A549 (cell line): ENCODE results near the gene SGIP1. TPM values are rescaled to one million over a fixed set of nuclear protein-coding genes. Genes with fewer than 3 reads are reported as not detected.

Experiments
- ATAC-seq, 2 experiments: fragments of 200-7000 bp in 1 of 2; fragments of >200 bp in 1 of 2; cut with Nextera tagmentation in 1 of 2; cut with Tn5 transposase in 1 of 2; 3 replicates each; pipeline versions ENCODE4 v1.8.0 to v1.9.1; 2018 to 2020; ENCODE audit warnings: mild to moderate bottlenecking in 1 of 2, moderate library complexity in 1 of 2
- CTCF ChIA-PET: fragments of 300-600 bp; sonication (Branson Sonifier 250); formaldehyde crosslinking; extraction: SDS; loops from one replicate; lab custom pipeline; 2021; ENCODE audit warnings: antibody characterized with exemption, inconsistent platforms; lab: Yijun Ruan, JAX
- POLR2A ChIA-PET: fragments of 350-600 bp; formaldehyde crosslinking; extraction: SDS; loops from one replicate; lab custom pipeline; 2021; ENCODE audit warnings: antibody characterized with exemption, inconsistent platforms; lab: Yijun Ruan, JAX
- DNase-seq, 2 experiments: peaks; one replicate each; pipeline versions ENCODE4 v3.0.0 to v3.0.0-alpha.2; 2011 to 2016; ENCODE audit warnings: low read depth in 1 of 2, low spot score in 1 of 2
- FAIRE-seq: peaks from 2 replicates; lab custom pipeline; 2011; peaks lifted over from hg19 to GRCh38; lab: Jason Lieb, UNC
- H3K27ac ChIP-seq, 2 experiments: fragments of >200 bp; sonication (Bioruptor Twin); formaldehyde crosslinking; 3 replicates each; pipeline ENCODE4 v1.5.1; 2016 to 2017
- H3K4me1 ChIP-seq: fragments of >200 bp; sonication (Bioruptor Twin); formaldehyde crosslinking; 3 replicates; pipeline ENCODE4 v1.6.1; 2016
- H3K4me2 ChIP-seq: fragments of >200 bp; sonication (Bioruptor Twin); formaldehyde crosslinking; 3 replicates; pipeline ENCODE4 v1.6.1; 2016
- H3K4me3 ChIP-seq: fragments of >200 bp; sonication (Bioruptor Twin); formaldehyde crosslinking; 3 replicates; pipeline ENCODE4 v1.5.1; 2016
- H3K9me3 ChIP-seq: fragments of >200 bp; sonication (Bioruptor Twin); formaldehyde crosslinking; 3 replicates; pipeline ENCODE4 v1.6.1; 2016
- BHLHE40 ChIP-seq: IDR thresholded peaks from 2 replicates; pipeline ENCODE4 v1.6.1; 2012; ENCODE audit warnings: low read depth, low read length, inconsistent platforms
- CBX2 ChIP-seq: fragments of 200-600 bp; sonication (generic); IDR thresholded peaks from 2 replicates; pipeline ENCODE4 v1.6.1; 2016; ENCODE audit warnings: low read depth, mild to moderate bottlenecking, borderline replicate concordance
- CBX8 ChIP-seq: fragments of 200-600 bp; sonication (generic); IDR thresholded peaks from 2 replicates; pipeline ENCODE4 v1.6.1; 2016
- CHD2 ChIP-seq: fragments of 150-350 bp; IDR thresholded peaks from 2 replicates; pipeline ENCODE4 v1.6.1; 2014; ENCODE audit warnings: low read length; ENCODE audit not compliant: partially characterized antibody
- EHF ChIP-seq: fragments of 250-450 bp; sonication (Bioruptor Pico); IDR thresholded peaks from 2 replicates; pipeline ENCODE4 v1.5.0; 2020; ENCODE audit warnings: mild to moderate bottlenecking
- EP300 ChIP-seq, 2 experiments: fragments of >200 bp; sonication (Bioruptor Twin); formaldehyde crosslinking; IDR thresholded peaks; 2 replicates in 1 of 2; 3 replicates in 1 of 2; pipeline ENCODE4 v1.6.1; 2016 to 2017
- FOSB ChIP-seq: fragments of 250-450 bp; sonication (Bioruptor Pico); IDR thresholded peaks from 2 replicates; pipeline ENCODE4 v1.5.0; 2020; ENCODE audit warnings: mild to moderate bottlenecking, moderate library complexity
- HMGXB4 ChIP-seq: fragments of 250-450 bp; sonication (Bioruptor Pico); IDR thresholded peaks from 2 replicates; pipeline ENCODE4 v1.5.0; 2021; ENCODE audit warnings: mild to moderate bottlenecking, moderate library complexity, borderline replicate concordance
- HOXA7 ChIP-seq: fragments of 250-450 bp; sonication (Bioruptor Pico); IDR thresholded peaks from 2 replicates; pipeline ENCODE4 v1.5.0; 2020; ENCODE audit warnings: mild to moderate bottlenecking, moderate library complexity
- HOXB13 ChIP-seq: fragments of 250-450 bp; sonication (Bioruptor Pico); IDR thresholded peaks from 2 replicates; pipeline ENCODE4 v1.5.0; 2020; ENCODE audit warnings: low read depth, mild to moderate bottlenecking, moderate library complexity
- HOXB5 ChIP-seq: fragments of 250-450 bp; sonication (Bioruptor Pico); IDR thresholded peaks from 2 replicates; pipeline ENCODE4 v1.5.0; 2020; ENCODE audit warnings: mild to moderate bottlenecking, moderate library complexity
- JUN ChIP-seq, 2 experiments: fragments of >200 bp; sonication (Bioruptor Twin); formaldehyde crosslinking; IDR thresholded peaks; 2 replicates in 1 of 2; 3 replicates in 1 of 2; pipeline ENCODE4 v1.6.1; 2016 to 2017
- NFE2L2 ChIP-seq: fragments of 150-350 bp; conservative IDR thresholded peaks from 2 replicates; pipeline ENCODE4 v1.6.1; 2014; ENCODE audit warnings: low read length
- POLR2A ChIP-seq: IDR thresholded peaks from 2 replicates; pipeline ENCODE4 v1.6.1; 2012; ENCODE audit warnings: mild to moderate bottlenecking, low read length
- RAD21 ChIP-seq, 2 experiments: fragments of >200 bp in 1 of 2; sonication (Bioruptor Twin) in 1 of 2; formaldehyde crosslinking in 1 of 2; IDR thresholded peaks in 1 of 2; conservative IDR thresholded peaks in 1 of 2; 2 replicates in 1 of 2; 3 replicates in 1 of 2; pipeline ENCODE4 v1.6.1; 2012 to 2018; ENCODE audit warnings: inconsistent platforms in 1 of 2
- RARB ChIP-seq: fragments of 250-450 bp; sonication (Bioruptor Pico); IDR thresholded peaks from 2 replicates; pipeline ENCODE4 v1.8.0; 2021; ENCODE audit warnings: mild to moderate bottlenecking, moderate library complexity
- RCOR1 ChIP-seq: fragments of 150-350 bp; IDR thresholded peaks from 2 replicates; pipeline ENCODE4 v1.6.1; 2014; ENCODE audit warnings: antibody characterized with exemption, low read length, low read depth
- SMC3 ChIP-seq: fragments of >200 bp; sonication (Bioruptor Twin); formaldehyde crosslinking; IDR thresholded peaks from 3 replicates; pipeline ENCODE4 v1.6.1; 2018; ENCODE audit warnings: inconsistent platforms
- WGBS: methylation state at CpG from one replicate; pipeline ENCODE4 v1.1.6; 2017; ENCODE audit errors: missing lambda C conversion rate; 5-methylcytosine and 5-hydroxymethylcytosine counted together
- polyA plus RNA-seq, 4 experiments: library from polyadenylated mRNA; depleted of rRNA in 3 of 4; stranded (reverse); fragments of >200 nt; fragmentation: RNase III in 1 of 4; extraction: RNeasy Plus Mini Kit Qiagen cat#74134 plus additional on column Dnase treatment in 1 of 4; gene quantifications; 2 replicates in 3 of 4; 3 replicates in 1 of 4; pipeline ENCODE4 v1.2.3, GENCODE V29; 2011 to 2017
- TF ChIP-seq, protein P1 (sequence below): fragments of 200-600 bp; sonication (generic); IDR thresholded peaks from 2 replicates; pipeline ENCODE4 v1.6.1; 2016; ENCODE audit warnings: antibody characterized with exemption, mild to moderate bottlenecking, moderate library complexity
- TF ChIP-seq, protein P2 (sequence below): IDR thresholded peaks from 2 replicates; pipeline ENCODE4 v1.6.1; 2012
- TF ChIP-seq, protein P3 (sequence below): IDR thresholded peaks from 2 replicates; pipeline ENCODE4 v1.6.1; 2012; ENCODE audit warnings: low read depth, borderline replicate concordance
- TF ChIP-seq, protein P4 (sequence below): fragments of 250-450 bp; sonication (Bioruptor Pico); IDR thresholded peaks from 2 replicates; pipeline ENCODE4 v1.5.0; 2020; ENCODE audit warnings: low read depth, mild to moderate bottlenecking, moderate library complexity
- TF ChIP-seq, protein P5 (sequence below): fragments of 450-650 bp; IDR thresholded peaks from 2 replicates; pipeline ENCODE4 v1.6.1; 2014; ENCODE audit warnings: antibody characterized with exemption

SGIP1 gene
- polyA plus RNA-seq, 2 of the 4 experiments (the other 2 are of a cell fraction), result not detected

DNA sequence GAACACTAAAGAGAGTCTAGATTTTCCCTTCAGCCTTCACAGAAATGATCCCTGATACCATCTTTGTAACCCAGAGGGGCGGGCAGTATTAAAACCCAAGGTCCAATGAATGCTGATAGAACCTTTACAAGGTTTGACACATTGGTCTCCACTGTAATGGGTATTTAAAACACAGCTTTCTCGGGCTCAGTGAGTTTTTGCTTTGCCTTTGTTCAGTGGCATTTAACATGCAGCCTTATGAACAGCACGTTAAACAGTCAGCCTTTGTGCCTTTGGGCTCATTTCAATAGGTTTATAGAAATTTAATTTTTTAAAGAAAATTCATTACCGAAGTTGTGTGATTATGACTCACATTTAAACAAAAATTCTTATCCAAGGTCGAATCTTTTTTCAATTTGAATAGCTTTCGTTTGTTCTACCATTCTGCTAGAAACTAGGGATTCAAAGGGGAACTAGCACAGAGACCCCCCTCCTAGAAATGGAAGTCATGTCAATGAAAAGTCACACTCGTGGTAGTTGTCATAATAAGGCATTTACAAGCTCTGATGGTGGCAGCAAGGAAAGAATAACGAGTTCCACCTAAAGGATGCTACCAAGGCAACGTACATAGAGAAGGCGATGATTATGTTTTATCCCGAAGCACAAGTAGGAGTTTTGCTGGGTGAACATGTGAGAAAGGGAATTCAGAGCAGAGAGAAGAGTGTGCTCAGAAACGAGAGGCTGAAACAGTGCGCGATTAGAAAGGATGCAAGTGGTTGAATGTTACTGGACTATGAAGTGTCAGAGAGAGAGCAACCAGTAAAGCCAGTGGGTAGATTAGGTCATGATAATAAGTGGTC is 66.2 kb downstream of the SGIP1 start:
- Histone ChIP-seq H3K27ac (no peak overlapping the region), H3K4me3 (no peak overlapping the region), H3K4me2 (no peak overlapping the region), H3K9me3 (no peaks in the 10 kb centered on the region), H3K4me1 (no peaks in the 10 kb centered on the region)
- POLR2A ChIA-PET, result no interaction called here
- TF ChIP-seq CHD2, result no peak
- TF ChIP-seq, protein P1, sequence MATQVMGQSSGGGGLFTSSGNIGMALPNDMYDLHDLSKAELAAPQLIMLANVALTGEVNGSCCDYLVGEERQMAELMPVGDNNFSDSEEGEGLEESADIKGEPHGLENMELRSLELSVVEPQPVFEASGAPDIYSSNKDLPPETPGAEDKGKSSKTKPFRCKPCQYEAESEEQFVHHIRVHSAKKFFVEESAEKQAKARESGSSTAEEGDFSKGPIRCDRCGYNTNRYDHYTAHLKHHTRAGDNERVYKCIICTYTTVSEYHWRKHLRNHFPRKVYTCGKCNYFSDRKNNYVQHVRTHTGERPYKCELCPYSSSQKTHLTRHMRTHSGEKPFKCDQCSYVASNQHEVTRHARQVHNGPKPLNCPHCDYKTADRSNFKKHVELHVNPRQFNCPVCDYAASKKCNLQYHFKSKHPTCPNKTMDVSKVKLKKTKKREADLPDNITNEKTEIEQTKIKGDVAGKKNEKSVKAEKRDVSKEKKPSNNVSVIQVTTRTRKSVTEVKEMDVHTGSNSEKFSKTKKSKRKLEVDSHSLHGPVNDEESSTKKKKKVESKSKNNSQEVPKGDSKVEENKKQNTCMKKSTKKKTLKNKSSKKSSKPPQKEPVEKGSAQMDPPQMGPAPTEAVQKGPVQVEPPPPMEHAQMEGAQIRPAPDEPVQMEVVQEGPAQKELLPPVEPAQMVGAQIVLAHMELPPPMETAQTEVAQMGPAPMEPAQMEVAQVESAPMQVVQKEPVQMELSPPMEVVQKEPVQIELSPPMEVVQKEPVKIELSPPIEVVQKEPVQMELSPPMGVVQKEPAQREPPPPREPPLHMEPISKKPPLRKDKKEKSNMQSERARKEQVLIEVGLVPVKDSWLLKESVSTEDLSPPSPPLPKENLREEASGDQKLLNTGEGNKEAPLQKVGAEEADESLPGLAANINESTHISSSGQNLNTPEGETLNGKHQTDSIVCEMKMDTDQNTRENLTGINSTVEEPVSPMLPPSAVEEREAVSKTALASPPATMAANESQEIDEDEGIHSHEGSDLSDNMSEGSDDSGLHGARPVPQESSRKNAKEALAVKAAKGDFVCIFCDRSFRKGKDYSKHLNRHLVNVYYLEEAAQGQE, result no peak
- no peak for TF ChIP-seq CBX8
- TF ChIP-seq FOSB (CRISPR knock-in tag), result no peak
- TF ChIP-seq NFE2L2, result no peak
- no peak for TF ChIP-seq HOXA7
- TF ChIP-seq HMGXB4 (CRISPR knock-in tag), result no peak
- TF ChIP-seq RAD21 (conservative IDR thresholded peaks at IDR 0.05 in 1 of 2, IDR thresholded peaks at IDR 0.05 in 1 of 2), result no peak
- TF ChIP-seq EHF (CRISPR knock-in tag), result no peak
- no peak for TF ChIP-seq JUN (IDR thresholded peaks at IDR 0.05)
- TF ChIP-seq, protein P2, sequence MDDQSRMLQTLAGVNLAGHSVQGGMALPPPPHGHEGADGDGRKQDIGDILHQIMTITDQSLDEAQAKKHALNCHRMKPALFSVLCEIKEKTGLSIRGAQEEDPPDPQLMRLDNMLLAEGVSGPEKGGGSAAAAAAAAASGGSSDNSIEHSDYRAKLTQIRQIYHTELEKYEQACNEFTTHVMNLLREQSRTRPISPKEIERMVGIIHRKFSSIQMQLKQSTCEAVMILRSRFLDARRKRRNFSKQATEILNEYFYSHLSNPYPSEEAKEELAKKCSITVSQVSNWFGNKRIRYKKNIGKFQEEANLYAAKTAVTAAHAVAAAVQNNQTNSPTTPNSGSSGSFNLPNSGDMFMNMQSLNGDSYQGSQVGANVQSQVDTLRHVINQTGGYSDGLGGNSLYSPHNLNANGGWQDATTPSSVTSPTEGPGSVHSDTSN, result no peak
- no peak for TF ChIP-seq CBX2
- no peak for TF ChIP-seq SMC3
- no peak for TF ChIP-seq BHLHE40
- TF ChIP-seq EP300 (IDR thresholded peaks at IDR 0.05), result no peak
- no peak for TF ChIP-seq POLR2A
- CTCF ChIA-PET, result no interaction called here
- WGBS, result 55% methylated on average over 14 of the region's 14 CpGs
- FAIRE-seq, result no peak
- no peak for DNase-seq
- no peak for ATAC-seq

GRCh38 chr1:66605419-66605997 is 71.6 kb downstream of the SGIP1 start:
- H3K4me1 ChIP-seq, result no peaks in the 10 kb centered on the region
- ChIA-PET POLR2A (no interaction called here), CTCF (no interaction called here)
- 63% methylated on average over 10 of the region's 10 CpGs for WGBS
- no peak overlapping the region for H3K27ac ChIP-seq
- ATAC-seq, result no peak
- no peak for FAIRE-seq
- DNase-seq, result no peak
- no peak overlapping the region for H3K4me3 ChIP-seq
- H3K4me2 ChIP-seq, result no peak overlapping the region
- H3K9me3 ChIP-seq, result no peaks in the 10 kb centered on the region
- TF ChIP-seq, protein P3, sequence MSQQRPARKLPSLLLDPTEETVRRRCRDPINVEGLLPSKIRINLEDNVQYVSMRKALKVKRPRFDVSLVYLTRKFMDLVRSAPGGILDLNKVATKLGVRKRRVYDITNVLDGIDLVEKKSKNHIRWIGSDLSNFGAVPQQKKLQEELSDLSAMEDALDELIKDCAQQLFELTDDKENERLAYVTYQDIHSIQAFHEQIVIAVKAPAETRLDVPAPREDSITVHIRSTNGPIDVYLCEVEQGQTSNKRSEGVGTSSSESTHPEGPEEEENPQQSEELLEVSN, result no peak
- no peak for TF ChIP-seq RARB (CRISPR knock-in tag)
- no peak for TF ChIP-seq CBX8
- no peak for TF ChIP-seq CHD2
- no peak for TF ChIP-seq POLR2A
- TF ChIP-seq HOXA7, result no peak
- TF ChIP-seq RAD21 (conservative IDR thresholded peaks at IDR 0.05 in 1 of 2, IDR thresholded peaks at IDR 0.05 in 1 of 2), result no peak
- TF ChIP-seq HOXB5 (CRISPR knock-in tag), result no peak
- TF ChIP-seq HOXB13 (CRISPR knock-in tag), result no peak
- no peak for TF ChIP-seq HMGXB4 (CRISPR knock-in tag)
- TF ChIP-seq, protein P4, sequence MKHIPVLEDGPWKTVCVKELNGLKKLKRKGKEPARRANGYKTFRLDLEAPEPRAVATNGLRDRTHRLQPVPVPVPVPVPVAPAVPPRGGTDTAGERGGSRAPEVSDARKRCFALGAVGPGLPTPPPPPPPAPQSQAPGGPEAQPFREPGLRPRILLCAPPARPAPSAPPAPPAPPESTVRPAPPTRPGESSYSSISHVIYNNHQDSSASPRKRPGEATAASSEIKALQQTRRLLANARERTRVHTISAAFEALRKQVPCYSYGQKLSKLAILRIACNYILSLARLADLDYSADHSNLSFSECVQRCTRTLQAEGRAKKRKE (CRISPR knock-in tag), result no peak
- TF ChIP-seq RCOR1, result no peak
- TF ChIP-seq, protein P5, sequence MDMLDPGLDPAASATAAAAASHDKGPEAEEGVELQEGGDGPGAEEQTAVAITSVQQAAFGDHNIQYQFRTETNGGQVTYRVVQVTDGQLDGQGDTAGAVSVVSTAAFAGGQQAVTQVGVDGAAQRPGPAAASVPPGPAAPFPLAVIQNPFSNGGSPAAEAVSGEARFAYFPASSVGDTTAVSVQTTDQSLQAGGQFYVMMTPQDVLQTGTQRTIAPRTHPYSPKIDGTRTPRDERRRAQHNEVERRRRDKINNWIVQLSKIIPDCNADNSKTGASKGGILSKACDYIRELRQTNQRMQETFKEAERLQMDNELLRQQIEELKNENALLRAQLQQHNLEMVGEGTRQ, result no peak
